ENCODE data around the gene CFD. TPM values are rescaled to one million over a fixed set of nuclear protein-coding genes. Genes with fewer than 3 reads are reported as not detected.

Gene CFD
- 190 and 206 TPM in 2 replicates for total RNA-seq

DNA sequence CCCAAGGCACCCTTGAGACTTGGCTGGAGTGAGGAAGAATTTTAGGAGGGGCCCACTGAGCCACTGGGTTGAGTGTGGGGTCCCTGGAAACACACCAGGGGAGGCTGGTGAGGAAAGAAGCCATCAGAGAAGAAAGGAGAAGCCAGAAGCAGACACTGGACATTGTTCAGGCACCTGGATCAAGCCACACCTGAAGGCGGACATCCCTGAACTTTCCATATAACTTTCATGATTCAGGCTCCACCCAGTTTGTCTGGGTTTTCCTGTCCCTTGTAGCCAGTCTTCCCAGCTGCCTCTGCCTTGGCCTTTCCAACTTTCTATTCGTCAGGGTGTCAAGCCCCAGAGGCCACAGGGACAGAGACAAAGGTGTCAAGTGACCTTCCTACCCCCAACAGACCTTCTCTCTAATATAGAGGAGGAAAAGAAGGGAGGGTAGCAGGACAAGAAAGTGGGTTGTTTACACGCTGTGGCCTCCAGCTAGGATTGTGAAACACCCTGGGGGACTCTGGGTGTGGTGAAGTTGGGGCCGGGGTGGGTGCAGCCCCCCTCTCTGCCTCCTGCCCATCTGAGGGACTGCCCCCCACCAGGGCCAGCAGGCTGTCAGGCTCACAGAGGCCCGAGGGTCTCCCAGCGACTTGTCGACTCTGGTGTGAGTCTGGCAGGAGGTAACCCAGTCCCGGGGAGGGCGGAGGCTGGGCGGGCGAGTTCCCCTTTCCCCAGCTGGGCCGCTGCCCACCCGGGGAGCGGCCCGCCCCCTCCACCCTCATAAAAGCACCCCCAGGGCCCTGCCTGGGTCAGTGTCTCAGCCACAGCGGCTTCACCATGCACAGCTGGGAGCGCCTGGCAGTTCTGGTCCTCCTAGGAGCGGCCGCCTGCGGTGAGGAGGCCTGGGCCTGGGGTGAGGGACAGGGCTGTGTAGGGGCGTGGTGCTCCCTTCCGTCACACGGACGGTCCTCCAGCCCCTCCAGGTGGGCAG is at the start of gene CFD:
CFD (plus strand) TSS at position 797 of the 976 bp plus-strand sequence; CDS start at position 823, 26 bp downstream.

DNA sequence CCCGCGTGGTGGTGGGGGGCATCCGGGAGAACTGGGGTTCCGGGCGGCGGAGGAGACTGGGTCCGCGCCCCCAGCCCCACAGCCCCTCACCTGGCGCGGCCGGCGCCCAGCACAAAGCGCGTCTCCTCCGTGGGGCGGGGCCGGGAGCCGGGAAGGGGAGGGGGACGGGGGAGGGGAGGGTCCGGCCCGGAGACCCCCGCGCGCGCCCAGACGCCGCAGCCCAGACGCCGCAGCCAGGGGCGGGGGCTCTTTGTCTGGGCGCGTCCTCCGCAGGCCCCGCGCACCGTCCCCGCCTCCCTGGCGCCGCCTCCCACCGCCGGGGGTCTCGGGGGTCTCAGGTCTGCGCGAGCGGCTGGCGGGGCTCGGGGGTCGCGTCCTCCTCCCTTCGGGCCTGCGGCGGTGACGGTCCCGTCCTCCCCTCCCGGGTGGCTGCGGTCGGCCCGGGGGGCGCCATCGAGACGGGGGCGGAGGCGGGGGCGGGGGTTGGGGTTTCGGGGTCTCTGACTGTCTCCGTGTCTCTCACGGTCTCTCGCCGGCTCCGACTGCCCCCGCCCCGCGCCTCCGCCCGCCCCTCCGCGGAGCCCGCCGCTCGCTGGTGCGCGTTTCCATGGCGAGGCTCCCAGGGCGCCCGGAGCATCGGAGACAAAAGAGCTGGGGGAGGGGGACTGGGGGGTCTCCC is 37.5 kb upstream of the CFD start, which contains the start of gene PLPPR3:
PLPPR3 (minus strand) TSS at position 131 of the 679 bp plus-strand sequence. CDS start 396 bp downstream, outside the sequence.

DNA sequence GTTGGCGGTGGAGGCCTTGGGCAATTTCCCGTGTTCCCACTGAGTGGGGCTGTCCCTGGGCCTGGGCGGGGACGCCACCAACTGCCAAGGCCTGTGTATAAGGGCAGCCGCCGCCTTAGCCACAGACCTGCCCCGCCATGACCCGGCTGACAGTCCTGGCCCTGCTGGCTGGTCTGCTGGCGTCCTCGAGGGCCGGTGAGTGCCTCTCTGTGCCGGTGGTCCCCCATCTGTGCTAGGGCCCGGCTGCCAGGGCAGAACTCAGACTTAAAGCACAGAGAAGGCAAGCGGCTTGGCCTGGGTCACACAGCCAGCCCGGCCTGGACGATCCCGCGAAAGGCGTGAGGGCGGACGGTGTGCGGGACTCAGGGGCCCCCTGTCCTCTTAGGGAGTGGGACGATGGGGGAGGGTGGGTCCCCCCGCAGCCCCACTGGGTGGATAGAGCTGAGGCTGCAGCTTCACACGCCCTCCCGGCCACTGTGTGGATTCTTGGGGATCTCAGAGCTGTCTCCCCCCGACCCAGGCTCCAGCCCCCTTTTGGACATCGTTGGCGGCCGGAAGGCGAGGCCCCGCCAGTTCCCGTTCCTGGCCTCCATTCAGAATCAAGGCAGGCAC is 31.6 kb upstream of the CFD start, which contains the start of gene AZU1:
AZU1 (plus strand) TSS at position 128 of the 612 bp plus-strand sequence; CDS start at position 138, 10 bp downstream.

GRCh38 chr19:840519-841206 is 18.8 kb upstream of the CFD start, which contains the start of gene PRTN3:
TSS of gene PRTN3 (plus strand) at chr19:840999. CDS start at chr19:841009, 10 bp downstream.

GRCh38 chr19:852136-853013 is 7.1 kb upstream of the CFD start, which contains the start of gene ELANE:
TSS of gene ELANE (plus strand) at chr19:852303. CDS start at chr19:852329, 26 bp downstream.

GRCh38 chr19:892894-893689 is 33.6 kb downstream of the CFD start, which contains the start of the genes MED16 and RNU6-9:
TSS of gene MED16 (minus strand) at chr19:893187. CDS start at chr19:891131, 2,056 bp downstream.
TSS of gene RNU6-9 (plus strand) at chr19:893484.

Other genes with a start within 250 kb of the CFD start
- gene POLRMT, start 226.1 kb upstream of the CFD start, total RNA-seq = 18.2 and 21.0 TPM in 2 replicates
- 0.26 TPM in 1 of 2 replicates, not detected in the other for gene FGF22, start 219.8 kb upstream of the CFD start, total RNA-seq
- gene RNF126, start 196.4 kb upstream of the CFD start, total RNA-seq = 45.9 and 58.9 TPM in 2 replicates
- 280 and 441 TPM in 2 replicates for gene FSTL3, start 183.3 kb upstream of the CFD start, total RNA-seq
- not detected in 2 replicates for gene PRSS57, start 164.2 kb upstream of the CFD start, total RNA-seq
- 140 and 141 TPM in 2 replicates for gene PALM, start 150.7 kb upstream of the CFD start, total RNA-seq
- not detected in 2 replicates for gene MISP, start 108.6 kb upstream of the CFD start, total RNA-seq
- gene PTBP1, start 62.2 kb upstream of the CFD start, total RNA-seq = 130 and 227 TPM in 2 replicates
- gene PLPPR3, start 37.7 kb upstream of the CFD start, total RNA-seq = 0.09 and 1.6 TPM in 2 replicates
- not detected in 2 replicates for gene AZU1, start 31.8 kb upstream of the CFD start, total RNA-seq
- gene PRTN3, start 18.7 kb upstream of the CFD start, total RNA-seq = 2.0 TPM in 1 of 2 replicates, not detected in the other
- gene ELANE, start 7.4 kb upstream of the CFD start, total RNA-seq = 3.4 and 8.4 TPM in 2 replicates
- 42.2 and 44.2 TPM in 2 replicates for gene MED16, start 33.5 kb downstream of the CFD start, total RNA-seq
- gene RNU6-9, start 33.8 kb downstream of the CFD start, total RNA-seq = not detected in 2 replicates
- gene R3HDM4, start 53.6 kb downstream of the CFD start, total RNA-seq = 41.7 and 52.9 TPM in 2 replicates
- not detected in 2 replicates for gene KISS1R, start 57.7 kb downstream of the CFD start, total RNA-seq
- 4.1 and 7.2 TPM in 2 replicates for gene ARID3A, start 66.4 kb downstream of the CFD start, total RNA-seq
- gene WDR18, start 124.7 kb downstream of the CFD start, total RNA-seq = 41.4 and 55.8 TPM in 2 replicates
- gene GRIN3B, start 140.8 kb downstream of the CFD start, total RNA-seq = 0.70 and 1.4 TPM in 2 replicates
- 158 and 167 TPM in 2 replicates for gene TMEM259, start 161.5 kb downstream of the CFD start, total RNA-seq
- gene RNU6-2, start 161.9 kb downstream of the CFD start, total RNA-seq = not detected in 2 replicates
- gene CNN2, start 166.9 kb downstream of the CFD start, total RNA-seq = 279 and 398 TPM in 2 replicates
- gene ABCA7, start 180.4 kb downstream of the CFD start, total RNA-seq = 3.1 and 3.3 TPM in 2 replicates
- 0.26 and 0.47 TPM in 2 replicates for gene ARHGAP45, start 207.5 kb downstream of the CFD start, total RNA-seq
- gene POLR2E, start 235.7 kb downstream of the CFD start, total RNA-seq = 132 and 219 TPM in 2 replicates
- gene GPX4, start 244.3 kb downstream of the CFD start, total RNA-seq = 700 and 909 TPM in 2 replicates